GM12878 (cell line): ENCODE results near the gene HOXA1.

Experiments used
- BACH1 ChIP-seq: fragments of 450-650 bp; IDR thresholded peaks from 2 replicates; pipeline ENCODE4 v1.6.1; 2017; ENCODE audit warnings: mild to moderate bottlenecking, borderline replicate concordance
- CEBPB ChIP-seq, 2 experiments: fragments of 150-350 bp in 1 of 2; IDR thresholded peaks; 2 replicates each; pipeline ENCODE4 v1.6.1; 2012 to 2014; ENCODE audit warnings: low read depth in 2 of 2, low read length in 2 of 2, borderline replicate concordance in 1 of 2, inconsistent platforms in 1 of 2
- NR2C1 ChIP-seq: fragments of 450-650 bp; IDR thresholded peaks from 2 replicates; pipeline ENCODE4 v1.6.1; 2017; ENCODE audit warnings: antibody characterized with exemption, mild to moderate bottlenecking, moderate library complexity
- NR2F1 ChIP-seq: fragments of 450-650 bp; conservative IDR thresholded peaks from 2 replicates; pipeline ENCODE4 v1.6.1; 2017; ENCODE audit warnings: mild to moderate bottlenecking
- POLR2A ChIP-seq: IDR thresholded peaks from 2 replicates; pipeline ENCODE4 v1.6.1; 2011; ENCODE audit warnings: low read depth, mild to moderate bottlenecking, low read length
- REST ChIP-seq: IDR thresholded peaks from 2 replicates; pipeline ENCODE4 v1.6.1; 2012; ENCODE audit warnings: mild to moderate bottlenecking, low read depth, low read length
- YY1 ChIP-seq: IDR thresholded peaks from 2 replicates; pipeline ENCODE4 v1.6.1; 2011; ENCODE audit warnings: low read depth, mild to moderate bottlenecking, low read length

GRCh38 chr7:27064159-27064558 is 31.6 kb downstream of the HOXA1 start:
- no peak for TF ChIP-seq NR2F1
- no peak for TF ChIP-seq CEBPB (IDR thresholded peaks at IDR 0.05; ENCODE audit: borderline replicate concordance in 1 of 2, low read depth in 2 of 2, low read length in 2 of 2)
- TF ChIP-seq REST, result no peak
- TF ChIP-seq NR2C1, result no peak
- TF ChIP-seq POLR2A, result no peak
- no peak for TF ChIP-seq YY1
- no peak for TF ChIP-seq BACH1
